ENCODE results near the gene RPS6KA2. TPM values are rescaled to one million over a fixed set of nuclear protein-coding genes. Genes with fewer than 3 reads are reported as not detected.

The RPS6KA2 gene
- total RNA-seq, 3 donors from 2014 or later, result 23.7 to 124 (median 56.4) TPM

DNA sequence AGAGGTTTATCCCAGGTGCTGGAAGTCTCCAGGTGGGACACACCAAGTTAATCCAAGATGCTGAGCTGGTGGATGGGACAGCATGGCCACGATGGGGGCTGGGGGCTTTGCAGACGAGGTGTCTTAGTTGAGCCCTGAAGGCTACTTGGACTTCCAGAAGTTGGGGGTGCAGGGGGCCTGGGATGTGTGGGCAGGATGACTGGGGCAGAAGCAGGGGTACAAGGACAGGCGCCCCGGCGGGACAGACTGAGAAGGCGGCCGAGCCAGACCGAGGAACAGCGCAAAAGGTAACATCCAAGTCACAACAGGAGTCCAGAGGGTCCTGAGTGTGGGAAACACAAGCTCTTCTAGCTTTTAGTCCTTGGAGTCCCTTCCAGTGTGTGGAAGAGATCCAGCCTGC, 64.3 kb downstream of the RPS6KA2 start:
- TF ChIP-seq POLR2AphosphoS5 (IDR thresholded peaks at IDR 0.05), result no peak
- TF ChIP-seq, protein P1, sequence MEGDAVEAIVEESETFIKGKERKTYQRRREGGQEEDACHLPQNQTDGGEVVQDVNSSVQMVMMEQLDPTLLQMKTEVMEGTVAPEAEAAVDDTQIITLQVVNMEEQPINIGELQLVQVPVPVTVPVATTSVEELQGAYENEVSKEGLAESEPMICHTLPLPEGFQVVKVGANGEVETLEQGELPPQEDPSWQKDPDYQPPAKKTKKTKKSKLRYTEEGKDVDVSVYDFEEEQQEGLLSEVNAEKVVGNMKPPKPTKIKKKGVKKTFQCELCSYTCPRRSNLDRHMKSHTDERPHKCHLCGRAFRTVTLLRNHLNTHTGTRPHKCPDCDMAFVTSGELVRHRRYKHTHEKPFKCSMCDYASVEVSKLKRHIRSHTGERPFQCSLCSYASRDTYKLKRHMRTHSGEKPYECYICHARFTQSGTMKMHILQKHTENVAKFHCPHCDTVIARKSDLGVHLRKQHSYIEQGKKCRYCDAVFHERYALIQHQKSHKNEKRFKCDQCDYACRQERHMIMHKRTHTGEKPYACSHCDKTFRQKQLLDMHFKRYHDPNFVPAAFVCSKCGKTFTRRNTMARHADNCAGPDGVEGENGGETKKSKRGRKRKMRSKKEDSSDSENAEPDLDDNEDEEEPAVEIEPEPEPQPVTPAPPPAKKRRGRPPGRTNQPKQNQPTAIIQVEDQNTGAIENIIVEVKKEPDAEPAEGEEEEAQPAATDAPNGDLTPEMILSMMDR (IDR thresholded peaks at IDR 0.05), result no peak
- no peak for TF ChIP-seq POLR2A (IDR thresholded peaks at IDR 0.05)
- no peak overlapping the region for H3K4me3 ChIP-seq
- no peaks in the 10 kb centered on the region for H3K36me3 ChIP-seq
- peaks cover 4 to 17% of the 10 kb centered on the region in 2 donors for H3K9me3 ChIP-seq
- no peak overlapping the region for H3K27ac ChIP-seq
- intact Hi-C loops (cut with DNase I; ENCODE audit: low total_unique reads), result no loop called here
- no peak for DNase-seq (ENCODE audit: low spot score in 2 of 2)
- no peaks in the 10 kb centered on the region for H3K27me3 ChIP-seq
- no peaks in the 10 kb centered on the region for H3K4me1 ChIP-seq

- DNase-seq (ENCODE audit: low spot score in 2 of 2), result no peak
- H3K27ac ChIP-seq, result no peak overlapping the region
- intact Hi-C loops (cut with DNase I; ENCODE audit: low total_unique reads), result no loop called here
- H3K27me3 ChIP-seq, result no peaks in the 10 kb centered on the region
- no peaks in the 10 kb centered on the region for H3K36me3 ChIP-seq
- peaks cover 4 to 17% of the 10 kb centered on the region in 2 donors for H3K9me3 ChIP-seq
- H3K4me3 ChIP-seq, result no peak overlapping the region
- TF ChIP-seq POLR2A (IDR thresholded peaks at IDR 0.05) (no peak), POLR2AphosphoS5 (IDR thresholded peaks at IDR 0.05) (no peak)
- TF ChIP-seq, protein P1 (IDR thresholded peaks at IDR 0.05), result no peak
- no peaks in the 10 kb centered on the region for H3K4me1 ChIP-seq
Observed at GRCh38 chr6:166561771-166562359, 65.2 kb downstream of the RPS6KA2 start.

GRCh38 chr6:166560222-166560621, 66.8 kb downstream of the RPS6KA2 start:
- TF ChIP-seq POLR2AphosphoS5 (IDR thresholded peaks at IDR 0.05), result no peak
- TF ChIP-seq, protein P1 (IDR thresholded peaks at IDR 0.05), result no peak
- no peak for TF ChIP-seq POLR2A (IDR thresholded peaks at IDR 0.05)
- Histone ChIP-seq H3K9me3 (peaks cover 4 to 17% of the 10 kb centered on the region in 2 donors), H3K4me3 (no peak overlapping the region), H3K27me3 (no peaks in the 10 kb centered on the region), H3K4me1 (peaks cover 0 to 6% of the 10 kb centered on the region in 2 donors), H3K27ac (no peak overlapping the region), H3K36me3 (no peaks in the 10 kb centered on the region)
- intact Hi-C loops (cut with DNase I; ENCODE audit: low total_unique reads), result no loop called here
- DNase-seq (ENCODE audit: low spot score in 2 of 2), result no peak

DNA sequence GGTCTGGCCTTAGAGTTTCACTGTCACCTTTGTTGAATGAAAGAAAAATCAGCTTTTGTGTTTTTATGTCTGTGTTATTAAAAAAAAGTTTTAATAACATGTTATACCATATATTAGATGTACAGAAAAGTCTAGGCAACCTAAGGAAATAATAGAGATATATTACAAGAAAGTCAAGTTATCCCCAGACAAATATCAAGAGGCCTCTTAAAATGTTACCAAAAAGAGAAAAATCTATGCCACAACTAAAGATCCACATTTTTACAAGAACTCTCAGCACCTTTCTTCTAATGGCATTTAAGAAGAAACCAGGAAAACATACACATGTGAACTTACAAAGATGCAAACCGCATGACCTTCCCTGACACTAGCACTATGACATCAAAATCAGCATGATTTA, 67.4 kb downstream of the RPS6KA2 start:
- DNase-seq (ENCODE audit: low spot score in 2 of 2), result no peak
- H3K36me3 ChIP-seq, result no peaks in the 10 kb centered on the region
- H3K4me3 ChIP-seq, result no peak overlapping the region
- peaks cover 4 to 17% of the 10 kb centered on the region in 2 donors for H3K9me3 ChIP-seq
- no peaks in the 10 kb centered on the region for H3K27me3 ChIP-seq
- H3K27ac ChIP-seq, result no peak overlapping the region
- H3K4me1 ChIP-seq, result peaks cover 0 to 6% of the 10 kb centered on the region in 2 donors
- TF ChIP-seq POLR2AphosphoS5 (IDR thresholded peaks at IDR 0.05), result no peak
- TF ChIP-seq, protein P1 (IDR thresholded peaks at IDR 0.05), result no peak
- TF ChIP-seq POLR2A (IDR thresholded peaks at IDR 0.05), result no peak
- intact Hi-C loops (cut with DNase I; ENCODE audit: low total_unique reads), result no loop called here

GRCh38 chr6:166559211-166559610, 67.8 kb downstream of the RPS6KA2 start:
- intact Hi-C loops (cut with DNase I; ENCODE audit: low total_unique reads), result no loop called here
- H3K9me3 ChIP-seq, result peaks cover 4 to 17% of the 10 kb centered on the region in 2 donors
- peaks cover 0 to 6% of the 10 kb centered on the region in 2 donors for H3K4me1 ChIP-seq
- no peak overlapping the region for H3K27ac ChIP-seq
- no peaks in the 10 kb centered on the region for H3K36me3 ChIP-seq
- TF ChIP-seq, protein P1 (IDR thresholded peaks at IDR 0.05), result no peak
- TF ChIP-seq POLR2A (IDR thresholded peaks at IDR 0.05) (no peak), POLR2AphosphoS5 (IDR thresholded peaks at IDR 0.05) (no peak)
- no peak for DNase-seq (ENCODE audit: low spot score in 2 of 2)
- H3K27me3 ChIP-seq, result no peaks in the 10 kb centered on the region
- H3K4me3 ChIP-seq, result no peak overlapping the region

Measured in breast epithelium (tissue), 4 donors.